Stimulated activated naive CD8-positive, alpha-beta T cell treated with anti-CD3 and anti-CD28 coated beads, Interleukin-15, amount 100 ng/mL, for 72 hours (primary cell): ENCODE results near the gene ERC2.
"Not testable (repeated sequence)": the region's sequence is repeated elsewhere in the genome, so short reads cannot be mapped to it uniquely, and the experiment has no call there.

Experiments
- ATAC-seq: fragments of 150-1000 bp; cut with Tn5 transposase; 2 replicates; pipeline ENCODE4 v1.10.0; 2021; ENCODE audit warnings: mild to moderate bottlenecking, moderate library complexity
- DNase-seq, 2 donors: peaks; one replicate each; pipeline ENCODE4 v3.0.0; 2021 to 2022
- H3K27ac Mint-ChIP-seq, 2 donors: one replicate each; pipeline ENCODE4 v1.8.0; 2022; ENCODE audit warnings: mild to moderate bottlenecking in 2 of 2, mixed read lengths in 2 of 2, moderate library complexity in 2 of 2
- H3K27me3 Mint-ChIP-seq: one replicate; pipeline ENCODE4 v1.8.0; 2022; ENCODE audit warnings: mixed read lengths
- H3K4me1 Mint-ChIP-seq: one replicate; pipeline ENCODE4 v1.8.0; 2022; ENCODE audit warnings: mild to moderate bottlenecking, mixed read lengths
- H3K4me3 Mint-ChIP-seq, 2 donors: one replicate each; pipeline ENCODE4 v1.8.0; 2022; ENCODE audit warnings: mild to moderate bottlenecking in 2 of 2, mixed read lengths in 2 of 2, moderate library complexity in 1 of 2
- H3K9me3 Mint-ChIP-seq, 2 donors: one replicate each; pipeline ENCODE4 v1.8.0; 2022; ENCODE audit warnings: mixed read lengths in 2 of 2

Gene ERC2

DNA sequence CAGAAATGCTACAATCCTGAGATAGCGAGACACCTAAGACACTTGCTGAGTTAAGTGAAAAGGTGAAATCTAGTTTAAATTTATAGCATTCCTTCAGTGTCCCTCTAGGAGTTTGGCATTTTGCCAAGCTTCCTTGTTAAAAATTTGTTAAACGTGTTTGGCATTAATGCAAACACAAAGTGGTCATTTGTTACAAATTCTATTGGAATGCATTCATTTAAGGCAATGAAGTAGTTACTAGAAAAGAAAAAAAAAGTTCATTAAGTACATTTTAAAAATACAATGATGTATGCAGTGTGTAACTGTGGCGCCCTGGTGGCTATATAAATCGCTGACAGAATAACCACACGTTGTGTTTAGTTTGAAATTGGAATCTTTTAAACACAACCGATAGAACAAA, 949.8 kb downstream of the ERC2 start:
- DNase-seq (no peak), ATAC-seq (no peak)
- H3K27me3 Mint-ChIP-seq, result no peaks in the 10 kb centered on the region
- no peaks in the 10 kb centered on the region for H3K4me1 Mint-ChIP-seq
- H3K9me3 Mint-ChIP-seq, result no peaks in the 10 kb centered on the region
- H3K4me3 Mint-ChIP-seq, result no peak overlapping the region
- H3K27ac Mint-ChIP-seq, result no peak overlapping the region

DNA sequence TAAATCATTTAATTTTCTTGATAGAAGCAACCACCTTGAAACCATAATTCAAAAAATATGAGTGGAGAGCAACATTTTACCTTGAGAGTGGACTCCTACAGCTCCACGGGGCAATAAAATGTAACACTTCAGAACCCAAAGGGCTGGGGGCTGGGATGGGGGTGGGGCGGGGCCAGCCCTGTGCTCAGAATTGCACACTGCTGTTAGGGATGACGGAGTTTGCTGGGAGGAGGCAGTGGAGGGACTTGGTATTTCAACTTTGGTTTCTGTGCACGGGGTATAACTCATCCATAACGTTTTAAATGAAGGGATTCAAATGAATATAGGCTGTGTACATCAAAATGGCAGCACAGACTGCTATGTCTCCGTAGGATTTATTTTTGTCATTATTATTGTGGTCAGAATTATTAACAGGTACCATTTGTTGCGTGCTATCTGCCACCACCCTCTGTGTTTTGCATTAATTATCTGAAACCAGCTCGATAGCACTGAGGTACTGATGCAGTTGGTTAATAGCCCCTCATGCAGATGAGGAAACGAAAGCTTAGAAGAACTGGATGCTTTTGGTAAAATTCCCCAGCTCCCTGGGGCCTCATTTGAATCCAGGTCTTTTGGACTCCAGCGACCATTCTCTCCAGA, 951.8 kb downstream of the ERC2 start:
- Mint-ChIP-seq H3K4me1 (no peaks in the 10 kb centered on the region), H3K27ac (no peak overlapping the region), H3K4me3 (no peak overlapping the region), H3K9me3 (no peaks in the 10 kb centered on the region), H3K27me3 (no peaks in the 10 kb centered on the region)
- DNase-seq (no peak), ATAC-seq (no peak)

DNA sequence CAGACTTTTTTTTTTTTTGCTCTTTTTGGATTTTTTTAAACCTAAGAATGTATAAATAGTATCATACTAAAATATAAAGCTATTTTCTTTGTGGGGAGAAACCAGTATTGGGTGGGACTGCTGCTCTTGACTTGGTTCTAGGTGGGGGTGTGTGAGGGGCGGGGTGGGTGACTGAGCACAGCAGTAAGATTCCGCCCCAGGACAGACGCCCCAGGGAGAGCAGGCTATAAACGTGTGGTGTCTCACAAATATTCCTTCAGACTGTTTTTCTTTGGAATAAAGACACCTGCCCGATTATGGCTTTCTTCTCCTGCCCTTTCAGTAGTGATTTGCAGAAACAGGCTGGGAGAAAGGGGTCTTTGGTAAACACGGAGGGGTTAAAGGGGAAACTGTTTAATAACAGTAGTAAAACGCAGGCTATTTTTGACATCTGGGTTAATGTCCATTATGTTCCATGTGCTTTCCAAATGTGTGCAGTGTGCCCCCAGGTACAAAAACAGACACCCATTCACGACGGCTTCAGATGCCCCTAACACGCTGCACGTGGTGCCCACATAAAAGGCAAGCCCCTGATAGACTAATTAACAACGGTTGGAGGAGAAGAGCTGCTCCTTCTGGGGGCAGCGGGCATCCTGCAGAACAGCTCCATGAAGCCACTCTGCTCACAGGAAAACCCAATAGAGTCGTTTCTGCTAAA, 952.6 kb downstream of the ERC2 start:
- H3K4me1 Mint-ChIP-seq, result no peaks in the 10 kb centered on the region
- ATAC-seq (no peak), DNase-seq (no peak)
- no peak overlapping the region for H3K27ac Mint-ChIP-seq
- H3K9me3 Mint-ChIP-seq, result no peaks in the 10 kb centered on the region
- H3K27me3 Mint-ChIP-seq, result no peaks in the 10 kb centered on the region
- H3K4me3 Mint-ChIP-seq, result no peak overlapping the region

DNA sequence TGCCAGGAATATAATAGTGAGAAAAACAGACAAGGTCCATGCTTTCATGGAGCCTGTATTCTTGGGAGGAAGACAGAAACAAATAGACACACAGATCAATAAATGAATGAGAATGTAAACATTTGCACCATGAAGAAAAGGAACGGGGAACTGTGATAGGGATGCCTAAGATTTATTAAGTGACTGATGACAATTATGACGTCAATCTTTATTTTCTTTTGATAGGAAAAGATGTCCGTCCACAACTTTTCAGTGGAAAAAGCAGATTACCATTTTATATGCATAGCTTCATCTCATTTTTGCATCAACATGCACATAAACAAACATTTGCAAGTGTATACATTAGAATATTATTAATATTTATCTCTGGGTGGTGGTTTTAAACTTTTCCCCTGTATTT, 953.3 kb downstream of the ERC2 start:
- ATAC-seq (no peak), DNase-seq (no peak)
- Mint-ChIP-seq H3K27ac (peak overlapping the region in 1 of 2 donors; percentile 53), H3K9me3 (no peaks in the 10 kb centered on the region), H3K4me1 (no peaks in the 10 kb centered on the region), H3K27me3 (no peaks in the 10 kb centered on the region), H3K4me3 (no peak overlapping the region)

DNA sequence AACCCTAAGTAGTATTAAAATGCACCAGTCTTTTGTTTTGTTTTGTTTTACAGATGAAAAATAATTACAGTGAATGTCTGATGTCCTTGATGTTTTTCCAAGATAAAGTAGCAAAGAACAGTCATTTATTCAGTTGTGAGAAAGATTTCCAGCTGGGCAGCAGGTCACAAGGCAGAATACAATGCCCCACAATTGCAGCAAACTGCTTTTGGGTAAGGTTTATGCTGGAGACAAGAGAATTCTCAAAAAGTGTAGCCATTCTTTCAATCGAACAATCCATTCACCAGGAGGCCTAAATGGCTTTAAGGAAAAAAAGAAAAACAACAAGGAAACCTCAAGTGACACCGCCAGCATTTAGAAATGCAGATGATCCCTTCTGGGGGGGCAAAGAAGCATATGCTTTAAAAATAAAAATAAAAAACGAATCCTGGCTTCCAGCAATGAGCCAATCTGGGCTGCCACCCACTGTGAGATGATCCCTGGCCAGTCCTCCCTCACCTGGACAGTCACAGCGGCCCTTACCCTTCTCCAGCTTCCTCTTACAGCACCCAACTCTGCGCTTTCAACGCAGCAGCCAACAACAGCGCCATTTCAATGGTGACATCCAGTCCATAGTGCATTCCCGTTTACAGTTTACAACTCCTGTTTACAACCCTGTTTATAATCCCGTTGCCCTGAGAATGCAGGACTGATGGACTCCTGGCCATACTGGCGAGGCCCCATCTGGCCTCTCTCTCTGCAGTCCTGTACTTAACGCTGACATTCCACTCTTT, 955.5 kb downstream of the ERC2 start:
- Mint-ChIP-seq H3K27me3 (no peaks in the 10 kb centered on the region), H3K9me3 (no peaks in the 10 kb centered on the region), H3K4me1 (no peaks in the 10 kb centered on the region), H3K27ac (no peak overlapping the region), H3K4me3 (no peak overlapping the region)
- DNase-seq (no peak), ATAC-seq (no peak)

DNA sequence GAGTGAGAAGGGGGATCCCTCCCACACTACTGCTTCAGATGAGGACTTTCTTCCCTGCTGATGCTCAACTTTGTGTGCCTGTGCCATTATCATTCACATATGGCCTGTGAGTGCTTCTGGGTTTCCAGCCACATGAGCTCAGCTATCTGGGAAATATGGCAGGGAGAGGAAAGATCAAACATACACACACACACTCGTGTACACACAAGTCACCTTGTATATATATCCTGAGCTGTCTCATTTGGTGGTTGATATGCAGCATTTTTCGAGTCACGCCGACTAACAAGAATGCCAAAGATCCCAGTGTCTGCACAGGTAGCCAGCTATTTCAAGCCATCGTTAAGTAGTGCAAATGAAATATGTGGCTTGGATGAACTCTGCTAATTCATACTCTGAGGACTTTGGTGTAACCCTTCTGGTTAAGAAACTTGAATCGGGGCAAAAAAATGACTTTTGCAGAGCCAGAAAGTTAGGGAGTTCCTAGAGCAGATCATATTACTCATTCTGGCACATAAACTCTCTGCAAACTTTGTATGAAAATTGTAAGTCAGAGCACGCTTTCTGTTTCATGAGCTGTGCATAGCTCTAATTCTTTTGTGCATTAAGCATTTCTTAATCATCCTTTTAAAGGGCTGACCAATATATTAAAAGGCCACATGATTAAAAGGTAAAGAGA, 956.2 kb downstream of the ERC2 start:
- Mint-ChIP-seq H3K27me3 (no peaks in the 10 kb centered on the region), H3K9me3 (no peaks in the 10 kb centered on the region), H3K4me1 (no peaks in the 10 kb centered on the region), H3K4me3 (no peak overlapping the region), H3K27ac (no peak overlapping the region)
- no peak for ATAC-seq
- no peak for DNase-seq

DNA sequence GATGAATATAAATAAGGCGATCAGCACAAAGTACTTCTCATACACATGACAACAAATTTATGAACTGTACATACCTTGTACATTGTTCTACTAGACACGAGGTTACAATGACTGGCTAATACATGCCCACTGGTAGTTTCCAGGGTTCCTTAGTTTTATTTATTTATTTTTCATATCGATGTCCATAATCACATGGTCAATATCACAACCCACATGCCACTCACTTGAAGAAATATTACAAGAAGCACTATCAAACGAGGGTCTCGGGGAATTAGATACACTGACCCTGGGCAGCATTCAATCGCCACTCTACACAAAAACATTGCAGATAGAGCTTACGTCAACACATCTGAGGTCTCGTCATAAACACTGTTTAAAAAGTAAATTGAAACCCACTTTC, 959.9 kb downstream of the ERC2 start:
- ATAC-seq (no peak), DNase-seq (no peak)
- Mint-ChIP-seq H3K27me3 (no peaks in the 10 kb centered on the region), H3K27ac (no peak overlapping the region), H3K9me3 (no peaks in the 10 kb centered on the region), H3K4me3 (no peak overlapping the region), H3K4me1 (no peaks in the 10 kb centered on the region)

DNA sequence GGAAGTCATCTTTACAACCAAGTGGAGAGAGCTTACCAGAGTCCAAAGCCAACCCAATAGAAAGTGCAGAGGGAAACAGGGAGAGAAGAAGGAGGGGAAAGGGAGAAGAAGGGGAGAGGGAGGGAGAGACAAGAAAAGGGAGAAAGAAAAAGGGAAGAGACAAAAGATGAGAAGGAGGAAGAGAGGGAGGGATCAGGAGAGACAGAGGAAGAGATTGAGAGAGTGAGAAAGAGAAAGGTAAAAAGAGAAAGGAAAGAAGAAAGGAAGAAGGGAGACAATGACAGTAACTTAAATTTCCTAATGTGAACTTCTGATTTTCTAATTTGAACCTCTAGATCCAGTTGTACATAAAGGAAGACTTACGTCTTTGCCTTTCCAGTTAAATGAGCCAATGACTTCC, 960.5 kb downstream of the ERC2 start:
- ATAC-seq (no peak), DNase-seq (no peak)
- H3K9me3 Mint-ChIP-seq, result no peaks in the 10 kb centered on the region
- H3K27ac Mint-ChIP-seq, result no peak overlapping the region
- H3K4me1 Mint-ChIP-seq, result no peaks in the 10 kb centered on the region
- no peaks in the 10 kb centered on the region for H3K27me3 Mint-ChIP-seq
- H3K4me3 Mint-ChIP-seq, result no peak overlapping the region

DNA sequence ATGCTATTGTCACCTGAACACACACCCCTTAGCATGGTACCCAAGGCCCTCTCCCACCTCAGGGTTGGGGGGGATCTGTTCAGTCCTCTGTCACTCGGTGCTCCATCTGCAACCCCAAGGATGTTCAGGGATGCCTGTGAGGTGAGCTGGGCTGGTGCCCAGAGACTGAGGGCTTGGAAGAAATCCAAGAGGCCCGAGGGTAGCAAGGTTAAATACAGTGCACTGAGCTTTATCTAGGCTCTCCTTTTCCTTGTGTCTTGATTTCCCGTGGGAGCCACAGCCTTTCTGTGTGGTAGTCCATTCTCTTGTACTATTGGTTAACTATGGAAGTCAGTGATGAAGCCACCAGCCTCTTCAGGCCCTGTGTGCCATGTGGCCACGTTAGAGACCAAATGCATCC, 962.5 kb downstream of the ERC2 start:
- no peak for ATAC-seq
- no peak overlapping the region for H3K27ac Mint-ChIP-seq
- no peak for DNase-seq
- H3K4me1 Mint-ChIP-seq, result no peaks in the 10 kb centered on the region
- no peak overlapping the region for H3K4me3 Mint-ChIP-seq
- H3K27me3 Mint-ChIP-seq, result no peaks in the 10 kb centered on the region
- H3K9me3 Mint-ChIP-seq, result no peaks in the 10 kb centered on the region

DNA sequence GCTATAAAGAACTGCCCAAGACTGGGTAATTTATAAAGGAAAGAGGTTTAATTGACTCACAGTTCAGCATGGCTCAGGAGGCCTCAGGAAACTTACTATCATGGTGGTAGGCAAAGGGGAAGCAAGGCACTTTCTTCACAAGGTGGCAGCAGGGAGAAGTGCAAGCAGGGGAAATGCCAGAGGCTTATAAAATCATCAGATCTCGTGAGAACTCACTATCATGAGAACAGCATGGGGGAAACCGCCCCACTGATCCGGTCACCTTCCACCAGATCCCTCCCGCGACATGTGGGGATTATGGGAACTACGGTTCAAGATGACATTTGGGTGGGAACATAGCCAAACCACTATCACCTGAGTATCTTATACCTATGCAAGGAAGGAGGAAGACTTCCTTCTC, 963.2 kb downstream of the ERC2 start:
- H3K4me3 Mint-ChIP-seq, H3K27ac Mint-ChIP-seq, H3K27me3 Mint-ChIP-seq, H3K9me3 Mint-ChIP-seq, H3K4me1 Mint-ChIP-seq: not testable (repeated sequence)
- peak in 1 of 2 donors; percentile 13 for DNase-seq
- peak; percentile 33 for ATAC-seq

DNA sequence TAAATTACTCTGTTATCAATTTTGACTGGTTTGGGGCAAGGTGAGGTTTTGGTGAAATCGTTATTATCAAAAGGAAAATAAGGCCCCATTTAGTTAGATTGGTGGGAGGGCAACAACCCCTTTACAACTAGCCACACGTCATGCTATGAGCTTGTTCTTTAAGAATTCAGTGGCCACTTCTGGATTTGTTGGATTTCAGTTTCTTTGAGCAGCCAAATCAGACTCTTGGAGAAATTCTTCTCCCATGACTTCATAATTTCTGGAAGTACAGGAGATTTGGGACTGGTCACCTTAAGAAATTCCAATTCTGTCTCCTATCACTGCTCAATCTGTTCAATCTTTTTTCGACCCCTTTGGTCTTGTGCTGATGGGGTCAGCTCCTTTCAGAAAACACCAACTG, 966.4 kb downstream of the ERC2 start:
- H3K27ac Mint-ChIP-seq, result no peak overlapping the region
- ATAC-seq (no peak), DNase-seq (no peak)
- no peaks in the 10 kb centered on the region for H3K27me3 Mint-ChIP-seq
- no peaks in the 10 kb centered on the region for H3K4me1 Mint-ChIP-seq
- no peak overlapping the region for H3K4me3 Mint-ChIP-seq
- H3K9me3 Mint-ChIP-seq, result no peaks in the 10 kb centered on the region

DNA sequence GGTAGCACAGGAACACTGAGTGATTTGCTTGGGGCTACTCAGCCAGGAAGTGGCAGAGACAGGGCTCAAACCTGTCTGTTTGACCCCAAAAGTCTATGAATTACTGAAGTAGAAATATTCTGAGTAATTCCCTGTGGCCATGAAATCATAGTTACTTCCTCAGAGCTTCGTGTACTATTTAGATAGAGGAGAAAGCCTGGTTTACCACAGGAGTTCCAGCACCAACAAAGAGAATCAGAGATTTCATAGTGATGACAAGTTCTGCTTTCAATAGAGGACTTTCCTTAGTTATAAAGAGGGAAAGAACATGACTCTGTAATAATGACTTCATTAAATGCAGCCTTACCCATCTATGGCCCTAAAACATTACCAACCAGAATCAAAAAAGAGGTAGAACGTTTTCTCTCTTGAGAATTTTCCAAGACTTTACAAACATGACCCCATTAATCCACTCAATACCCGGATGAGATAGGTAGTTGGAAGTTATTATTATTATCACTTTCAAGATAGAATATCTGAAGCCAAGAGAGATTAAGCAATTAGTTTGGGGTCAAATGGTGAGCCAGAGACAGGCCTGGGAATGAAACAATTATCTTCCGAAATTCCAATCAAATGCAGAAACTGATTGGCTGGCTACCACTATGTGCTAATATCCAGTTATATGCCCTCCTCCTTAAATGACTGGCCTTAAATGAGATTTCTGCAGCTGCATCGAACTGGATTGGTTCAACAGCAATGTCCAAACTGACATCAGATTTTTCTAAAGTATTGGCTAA, 967.5 kb downstream of the ERC2 start:
- no peak for DNase-seq
- H3K27ac Mint-ChIP-seq, result no peak overlapping the region
- H3K4me3 Mint-ChIP-seq, result no peak overlapping the region
- no peaks in the 10 kb centered on the region for H3K9me3 Mint-ChIP-seq
- no peaks in the 10 kb centered on the region for H3K4me1 Mint-ChIP-seq
- no peak for ATAC-seq
- H3K27me3 Mint-ChIP-seq, result no peaks in the 10 kb centered on the region

DNA sequence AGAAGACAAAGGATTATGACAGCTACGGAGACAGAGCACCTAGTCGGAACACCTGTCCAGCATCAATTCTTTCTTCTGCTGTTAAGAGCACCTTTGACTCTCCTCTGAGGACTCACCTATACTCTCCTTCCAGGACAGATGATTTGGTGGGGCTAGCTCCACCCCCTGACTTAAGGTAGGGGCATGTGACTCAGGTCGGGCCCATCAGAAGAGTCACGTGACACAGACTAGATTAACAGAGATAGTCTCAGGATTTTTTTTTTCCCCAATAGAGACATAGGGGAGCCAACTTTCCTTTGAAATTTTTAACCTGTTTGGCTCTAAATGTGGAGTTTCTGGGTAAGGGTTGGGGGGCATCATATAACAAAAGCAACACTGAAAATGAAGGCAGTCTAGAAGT, 969.7 kb downstream of the ERC2 start:
- Mint-ChIP-seq H3K9me3 (no peaks in the 10 kb centered on the region), H3K27ac (no peak overlapping the region), H3K4me1 (no peaks in the 10 kb centered on the region), H3K27me3 (peaks cover under 1% of the 10 kb centered on the region), H3K4me3 (no peak overlapping the region)
- ATAC-seq (no peak), DNase-seq (no peak)

DNA sequence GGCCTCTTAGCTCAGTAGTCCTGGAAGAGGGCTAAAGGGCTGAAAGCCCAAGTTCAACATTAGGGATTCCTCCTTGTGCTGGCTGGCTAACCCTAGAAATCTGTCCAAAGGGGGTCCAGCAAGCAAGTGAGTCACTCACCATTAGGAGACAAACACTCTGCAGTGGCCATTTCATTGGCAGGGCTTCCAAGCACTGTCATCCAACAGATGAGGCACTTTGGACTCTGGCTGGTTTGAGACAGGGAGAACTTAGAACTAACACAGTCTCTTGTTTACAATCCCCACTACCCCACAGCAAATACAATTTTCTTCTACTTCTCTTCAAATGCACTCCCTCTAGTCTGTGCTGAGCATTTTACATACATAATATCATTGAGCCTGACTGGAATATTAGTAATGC, 971.0 kb downstream of the ERC2 start:
- no peak for DNase-seq
- Mint-ChIP-seq H3K27ac (no peak overlapping the region), H3K9me3 (no peaks in the 10 kb centered on the region), H3K27me3 (peaks cover 13% of the 10 kb centered on the region), H3K4me1 (no peaks in the 10 kb centered on the region), H3K4me3 (no peak overlapping the region)
- no peak for ATAC-seq

DNA sequence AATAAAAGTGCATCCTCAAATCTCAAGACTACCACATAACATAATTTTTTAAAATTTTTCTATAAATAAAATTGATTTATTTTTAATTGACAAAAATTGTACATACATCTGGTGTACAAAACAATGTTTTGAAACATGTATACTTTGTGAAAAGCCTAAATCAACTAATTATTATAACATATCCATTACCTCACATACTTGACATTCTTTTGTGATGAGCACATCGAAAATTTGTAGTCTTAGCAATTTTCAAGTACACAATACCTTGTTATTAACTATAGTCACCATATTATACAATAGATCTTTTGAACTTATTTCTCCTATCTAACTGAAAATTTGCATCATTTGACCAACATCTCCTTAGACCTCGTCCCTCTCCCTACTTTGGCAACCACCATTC, 973.3 kb downstream of the ERC2 start:
- peaks cover 32% of the 10 kb centered on the region for H3K27me3 Mint-ChIP-seq
- ATAC-seq, result no peak
- H3K27ac Mint-ChIP-seq, result no peak overlapping the region
- H3K4me3 Mint-ChIP-seq, result no peak overlapping the region
- H3K4me1 Mint-ChIP-seq, result no peaks in the 10 kb centered on the region
- H3K9me3 Mint-ChIP-seq, result no peaks in the 10 kb centered on the region
- no peak for DNase-seq
